Renal cortical epithelial cell (primary cell): ENCODE data around the gene DCLK1. TPM values are rescaled to one million over a fixed set of nuclear protein-coding genes. Genes with fewer than 3 reads are reported as not detected.

Experiments
- DNase-seq: peaks from one replicate; pipeline ENCODE4 v3.0.0-alpha.2; 2011; ENCODE audit warnings: low read depth
- total RNA-seq: library from RNA; depleted of rRNA; stranded (reverse); fragments of >200 nt; gene quantifications from 2 replicates; pipeline ENCODE4 v1.2.3, GENCODE V29; 2014

DCLK1 gene
- total RNA-seq, 1 donor from 2014 or later = 12.0 TPM

GRCh38 chr13:35832551-35832950, 298.6 kb downstream of the DCLK1 start:
- DNase-seq = no peak

- no peak for DNase-seq
These were observed 300.2 kb downstream of the DCLK1 start for GRCh38 chr13:35830850-35831450.

GRCh38 chr13:35826626-35827254, 304.4 kb downstream of the DCLK1 start:
- no peak for DNase-seq

- no peak for DNase-seq
These were observed 306.4 kb downstream of the DCLK1 start for GRCh38 chr13:35824825-35825224.

- DNase-seq = no peak
These were observed 306.8 kb downstream of the DCLK1 start for GRCh38 chr13:35824395-35824794.

DNA sequence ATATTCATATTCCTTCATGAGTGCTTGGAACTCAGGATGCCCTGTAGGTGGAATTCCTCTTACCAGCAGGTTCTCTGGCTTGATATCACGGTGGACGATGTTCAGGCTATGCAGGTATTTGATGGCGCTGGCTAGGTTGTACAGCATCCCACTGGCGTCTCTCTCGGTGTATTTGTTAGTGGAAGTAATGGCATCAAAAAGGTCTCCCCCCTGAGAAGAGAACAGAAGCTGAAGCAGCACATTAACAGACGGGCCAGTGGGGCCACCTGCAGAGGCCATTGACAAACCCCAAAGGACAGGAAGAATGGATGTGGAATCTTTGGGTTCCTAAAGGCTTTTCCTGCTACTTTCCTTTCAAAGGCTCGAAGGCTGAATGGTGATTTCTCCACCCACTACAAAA, 308.5 kb downstream of the DCLK1 start:
- DNase-seq = no peak

DNA sequence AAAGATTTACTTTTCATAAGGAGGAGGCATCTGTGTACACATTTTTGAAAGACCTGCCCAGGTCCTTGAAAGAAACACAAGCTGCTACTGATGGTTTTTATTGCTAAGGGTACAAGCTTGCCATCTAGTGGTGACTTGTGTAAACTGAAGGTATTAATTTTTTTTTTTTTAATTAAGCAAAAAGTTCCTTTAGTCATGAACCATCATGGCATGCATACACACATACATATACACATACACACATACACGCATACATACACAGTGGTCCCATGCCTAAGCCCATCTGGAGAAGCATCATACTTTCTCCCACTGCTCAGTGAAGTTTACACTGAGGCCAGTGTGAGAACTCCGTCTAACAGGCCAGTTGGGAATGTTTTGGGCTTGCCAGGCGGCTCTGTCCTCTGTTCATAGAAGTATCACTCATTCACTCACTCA, 312.5 kb downstream of the DCLK1 start:
- peak; percentile 54 for DNase-seq

GRCh38 chr13:35817642-35818607, 313.3 kb downstream of the DCLK1 start:
- DNase-seq = no peak

GRCh38 chr13:35814605-35815011, 316.6 kb downstream of the DCLK1 start:
- no peak for DNase-seq

DNA sequence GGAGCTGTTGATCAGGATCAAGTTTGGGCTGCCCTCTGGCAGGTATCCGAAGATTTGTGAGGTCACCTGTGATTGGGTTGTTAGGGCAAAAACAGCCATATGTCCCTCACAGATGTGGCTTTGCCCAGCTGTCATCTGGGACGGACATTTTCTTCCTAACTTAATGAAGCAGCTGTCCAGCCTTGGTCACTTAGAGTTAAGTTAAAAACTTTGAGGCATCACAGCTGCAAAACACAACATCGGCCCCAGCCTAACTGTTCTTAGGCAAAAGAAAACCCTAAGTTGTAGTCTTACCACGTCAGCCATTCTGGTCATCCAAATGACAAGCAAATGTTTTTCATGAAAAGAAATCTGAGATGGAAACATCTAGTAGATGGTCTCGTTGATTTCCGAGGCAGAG, 318.4 kb downstream of the DCLK1 start:
- no peak for DNase-seq

GRCh38 chr13:35810321-35810720, 320.9 kb downstream of the DCLK1 start:
- DNase-seq = no peak

DNA sequence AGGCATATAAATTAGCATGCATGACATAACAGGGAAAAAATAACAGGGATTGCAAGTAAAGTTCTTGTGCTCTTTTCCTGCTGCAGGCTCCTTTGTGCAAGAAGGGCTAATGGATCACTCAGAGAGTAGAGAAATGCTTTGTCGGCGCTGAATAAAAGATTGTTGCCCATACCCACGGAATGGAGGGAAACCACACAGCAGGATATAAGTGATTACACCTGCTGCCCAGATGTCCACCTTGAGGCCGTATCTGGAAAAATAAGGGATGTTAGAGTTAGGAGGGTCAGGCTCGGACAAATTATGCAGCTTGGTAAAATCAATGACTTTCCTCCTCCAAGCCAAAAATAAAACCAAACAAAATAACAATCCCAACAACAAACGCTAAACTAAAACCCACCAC, 322.3 kb downstream of the DCLK1 start:
- DNase-seq = no peak

GRCh38 chr13:35804901-35805300, 326.3 kb downstream of the DCLK1 start:
- no peak for DNase-seq

DNA sequence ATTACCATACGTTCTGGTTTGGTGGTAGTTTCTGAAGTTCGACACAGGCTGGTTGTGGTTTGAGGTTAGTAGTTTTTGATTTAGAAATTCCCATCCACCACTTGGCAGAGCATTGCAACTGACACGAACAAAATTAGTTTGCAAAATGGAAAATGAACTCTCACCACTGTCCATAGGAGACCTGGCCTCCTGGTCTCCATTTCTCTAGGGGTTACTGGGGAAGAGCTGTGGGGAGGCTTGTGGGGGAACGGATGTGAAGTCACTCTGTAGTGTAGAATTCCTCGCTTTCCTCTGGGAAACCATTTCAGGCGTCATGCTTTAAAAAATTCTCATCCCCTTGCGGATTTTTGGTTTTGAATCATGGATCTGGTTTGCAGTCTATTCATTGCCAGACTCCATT, 333.2 kb downstream of the DCLK1 start:
- no peak for DNase-seq

DNA sequence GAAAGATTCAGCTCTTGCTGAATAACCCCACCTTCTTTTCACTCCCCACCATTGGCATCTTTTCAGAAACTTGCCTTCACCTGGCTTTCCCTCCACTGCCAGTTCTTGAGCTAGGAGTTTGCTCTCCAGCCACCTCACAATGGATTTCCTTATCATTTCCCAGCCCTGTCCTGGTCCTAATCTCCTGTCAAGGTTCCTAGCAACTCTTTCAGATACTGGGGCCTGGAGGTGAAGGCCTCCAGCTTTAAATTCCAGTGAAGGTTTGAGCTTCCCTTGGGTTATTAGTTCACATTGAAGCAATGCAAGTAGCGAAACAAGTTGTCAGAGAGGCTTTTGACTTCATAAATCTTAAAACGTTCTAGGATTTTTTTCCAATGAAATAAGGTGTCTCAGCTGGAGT, 333.9 kb downstream of the DCLK1 start:
- no peak for DNase-seq

DNA sequence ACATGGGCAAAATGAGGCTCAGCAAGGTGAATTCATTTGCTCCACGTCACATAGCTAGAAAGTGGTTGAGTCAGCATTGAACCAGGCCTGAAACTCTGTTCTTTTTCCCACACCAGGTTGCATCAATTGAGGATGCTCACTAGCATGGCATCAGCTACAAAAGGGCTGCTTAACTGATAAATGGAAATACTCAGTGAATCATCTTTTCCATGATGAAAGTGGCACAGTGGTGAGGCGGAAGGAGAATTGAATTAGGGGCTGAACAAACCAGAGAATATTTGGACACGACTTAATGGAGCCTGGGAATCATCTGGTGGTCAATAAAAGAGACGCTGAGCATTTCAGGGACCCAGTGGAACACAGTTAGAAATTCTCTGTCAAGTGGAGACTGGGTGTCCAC, 334.6 kb downstream of the DCLK1 start:
- DNase-seq = no peak

GRCh38 chr13:35794734-35795389, 336.3 kb downstream of the DCLK1 start:
- DNase-seq = no peak

- DNase-seq = no peak
These were observed 337.4 kb downstream of the DCLK1 start for GRCh38 chr13:35793823-35794222.

DNA sequence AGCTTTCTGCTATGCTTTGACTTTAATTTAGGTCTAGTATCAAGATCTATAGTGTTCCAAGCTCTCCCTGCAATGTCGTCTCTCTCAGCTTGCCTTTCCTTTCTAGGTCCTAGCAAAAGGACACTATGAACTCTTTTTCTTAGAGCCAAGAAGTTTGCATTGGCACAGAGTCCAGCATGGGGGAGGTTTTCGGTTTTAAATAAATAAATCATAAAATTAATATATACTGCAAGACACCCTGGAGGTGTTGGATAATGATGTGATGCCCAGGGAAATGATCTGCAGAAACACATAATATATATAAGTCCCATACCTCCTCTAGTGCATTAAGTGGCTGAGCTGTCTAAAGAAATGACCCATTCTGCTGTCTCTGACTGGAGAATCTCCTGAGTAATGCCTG, 338.3 kb downstream of the DCLK1 start:
- no peak for DNase-seq

DNA sequence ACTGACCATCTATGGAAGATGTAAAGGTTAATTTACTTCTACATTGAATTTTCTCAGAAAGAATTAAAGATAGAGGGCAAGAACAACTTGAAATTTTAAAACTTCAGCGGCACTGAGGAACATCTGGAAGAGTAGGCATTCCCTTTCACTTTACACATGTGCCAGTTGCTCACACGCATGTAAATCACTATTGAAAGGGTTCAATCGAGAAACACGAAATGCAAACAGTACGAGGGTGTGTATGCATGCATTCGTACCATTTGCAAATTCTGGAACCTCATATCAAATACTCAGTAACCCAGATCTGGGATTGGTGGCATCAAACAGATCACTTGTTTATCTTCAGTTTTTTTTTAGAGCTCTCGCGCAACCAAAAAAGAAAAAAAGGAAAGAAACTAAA, 339.2 kb downstream of the DCLK1 start:
- no peak for DNase-seq

- DNase-seq = peak; percentile 75
These were observed 339.9 kb downstream of the DCLK1 start for GRCh38 chr13:35791184-35791851.
